Activated T-cell treated with anti-CD3 and anti-CD28 coated beads, Interleukin-2, amount 50 U/mL, for 24 hours (primary cell): ENCODE measurements around the gene ADGRV1.
"Not testable (repeated sequence)": the region's sequence is repeated elsewhere in the genome, so short reads cannot be mapped to it uniquely, and the experiment has no call there.

ENCODE experiments used
- DNase-seq: peaks from one replicate; pipeline ENCODE4 v3.0.0-alpha.2; 2020
- H3K27ac Mint-ChIP-seq: 2 replicates; pipeline ENCODE4 v1.8.0; 2020; ENCODE audit warnings: mild to moderate bottlenecking, mixed read lengths
- H3K27me3 Mint-ChIP-seq: 2 replicates; pipeline ENCODE4 v1.8.0; 2020; ENCODE audit warnings: mixed read lengths
- H3K36me3 Mint-ChIP-seq: 2 replicates; pipeline ENCODE4 v1.8.0; 2020; ENCODE audit warnings: low read depth, mixed read lengths
- H3K4me1 Mint-ChIP-seq: 2 replicates; pipeline ENCODE4 v1.8.0; 2020; ENCODE audit warnings: low read depth, mixed read lengths
- H3K4me3 Mint-ChIP-seq: 2 replicates; pipeline ENCODE4 v1.8.0; 2020; ENCODE audit warnings: mild to moderate bottlenecking, moderate library complexity, mixed read lengths
- H3K9me3 Mint-ChIP-seq: 2 replicates; pipeline ENCODE4 v1.8.0; 2020; ENCODE audit warnings: mixed read lengths

The ADGRV1 gene

DNA sequence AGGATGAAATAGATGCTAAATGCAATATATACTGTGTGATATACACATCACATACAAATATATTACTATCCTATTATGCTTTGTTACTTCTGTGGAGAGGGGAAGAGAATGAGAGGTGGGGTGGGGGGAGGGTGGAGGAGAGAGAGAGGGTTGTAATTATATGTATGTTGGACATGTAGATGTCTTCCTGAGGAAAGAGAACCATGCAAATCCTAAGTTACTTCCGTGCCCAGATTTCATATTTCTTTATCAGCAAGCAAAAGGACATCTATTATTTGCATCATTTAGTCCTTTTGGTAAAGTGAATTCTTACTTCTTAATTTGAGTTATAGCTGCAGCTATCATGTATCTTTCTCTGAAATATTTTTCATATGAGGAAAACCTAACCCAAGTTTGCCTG, 187.5 kb downstream of the ADGRV1 start:
- Mint-ChIP-seq H3K9me3 (no peaks in the 10 kb centered on the region), H3K36me3 (no peaks in the 10 kb centered on the region), H3K27ac (no peak overlapping the region), H3K27me3 (peaks cover 16% of the 10 kb centered on the region), H3K4me3 (no peak overlapping the region), H3K4me1 (no peaks in the 10 kb centered on the region)
- no peak for DNase-seq

- Mint-ChIP-seq H3K27me3 (peaks cover 13% of the 10 kb centered on the region), H3K27ac (no peak overlapping the region), H3K4me1 (no peaks in the 10 kb centered on the region), H3K9me3 (no peaks in the 10 kb centered on the region), H3K36me3 (no peaks in the 10 kb centered on the region), H3K4me3 (no peak overlapping the region)
- no peak for DNase-seq
Measured at GRCh38 chr5:90747175-90747574, 188.6 kb downstream of the ADGRV1 start.

- peaks cover 13% of the 10 kb centered on the region for H3K27me3 Mint-ChIP-seq
- H3K36me3 Mint-ChIP-seq, result no peaks in the 10 kb centered on the region
- no peaks in the 10 kb centered on the region for H3K4me1 Mint-ChIP-seq
- H3K4me3 Mint-ChIP-seq, result no peak overlapping the region
- no peak overlapping the region for H3K27ac Mint-ChIP-seq
- H3K9me3 Mint-ChIP-seq, result no peaks in the 10 kb centered on the region
- DNase-seq, result no peak
Measured at GRCh38 chr5:90747693-90748092, 189.1 kb downstream of the ADGRV1 start.

DNA sequence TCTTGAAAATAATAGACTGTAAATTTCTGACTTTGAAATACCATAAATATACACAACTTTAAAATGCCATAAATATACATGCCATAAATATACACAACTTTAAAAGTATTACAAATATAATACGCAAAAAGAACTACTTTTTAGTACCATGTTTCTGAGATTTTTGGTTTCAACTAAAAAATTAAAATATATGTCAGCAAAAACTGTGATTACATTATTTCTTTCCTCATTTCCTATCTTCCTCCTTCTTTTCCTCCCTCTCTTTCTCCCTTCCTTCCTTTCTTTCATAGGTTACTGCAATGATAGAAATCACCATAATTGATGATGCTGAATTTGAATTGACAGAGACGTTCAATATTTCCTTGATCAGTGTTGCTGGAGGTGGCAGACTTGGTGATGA, 200.5 kb downstream of the ADGRV1 start:
- Mint-ChIP-seq H3K9me3 (no peaks in the 10 kb centered on the region), H3K27me3 (peaks cover 8% of the 10 kb centered on the region), H3K4me3 (no peak overlapping the region), H3K4me1 (no peaks in the 10 kb centered on the region), H3K36me3 (no peaks in the 10 kb centered on the region), H3K27ac (no peak overlapping the region)
- no peak for DNase-seq

- Mint-ChIP-seq H3K27me3 (peaks cover 33% of the 10 kb centered on the region), H3K4me1 (no peaks in the 10 kb centered on the region), H3K36me3 (no peaks in the 10 kb centered on the region), H3K27ac (no peak overlapping the region), H3K9me3 (peaks cover 3% of the 10 kb centered on the region), H3K4me3 (no peak overlapping the region)
- no peak for DNase-seq
Measured at GRCh38 chr5:90767710-90768109, 209.1 kb downstream of the ADGRV1 start.

- H3K27me3 Mint-ChIP-seq, result peaks cover 30% of the 10 kb centered on the region
- not testable (repeated sequence) for H3K36me3 Mint-ChIP-seq, H3K4me1 Mint-ChIP-seq, DNase-seq, H3K9me3 Mint-ChIP-seq, H3K4me3 Mint-ChIP-seq, H3K27ac Mint-ChIP-seq
Measured at GRCh38 chr5:90770006-90770541, 211.5 kb downstream of the ADGRV1 start.

DNA sequence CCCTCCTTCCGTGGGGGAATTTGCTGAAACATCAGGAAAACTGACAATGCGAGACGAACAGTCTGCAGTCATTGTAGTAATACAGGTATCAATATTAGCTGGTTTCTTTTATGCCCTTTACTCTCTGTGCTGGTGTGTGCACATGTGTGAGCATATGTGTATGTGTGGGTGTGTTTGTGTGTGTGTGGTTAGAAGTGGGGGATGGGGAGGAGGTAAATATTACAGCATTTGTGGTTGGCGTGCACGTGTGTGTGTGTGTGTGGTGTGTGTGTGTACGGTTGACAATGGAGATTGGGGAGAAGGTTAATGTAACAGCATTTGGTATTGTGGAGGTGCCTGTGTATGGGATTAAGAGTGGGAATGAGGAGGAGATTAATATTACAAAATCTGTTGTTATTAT, 219.4 kb downstream of the ADGRV1 start:
- Mint-ChIP-seq H3K4me3 (no peak overlapping the region), H3K27ac (no peak overlapping the region), H3K9me3 (no peaks in the 10 kb centered on the region), H3K4me1 (no peaks in the 10 kb centered on the region), H3K36me3 (no peaks in the 10 kb centered on the region), H3K27me3 (peaks cover 10% of the 10 kb centered on the region)
- DNase-seq, result no peak

GRCh38 chr5:90783460-90784333, 225.1 kb downstream of the ADGRV1 start:
- Mint-ChIP-seq H3K4me1 (no peaks in the 10 kb centered on the region), H3K36me3 (no peaks in the 10 kb centered on the region), H3K27ac (no peak overlapping the region), H3K4me3 (no peak overlapping the region), H3K9me3 (no peaks in the 10 kb centered on the region), H3K27me3 (peaks cover 21% of the 10 kb centered on the region)
- DNase-seq, result peak; percentile 65

DNA sequence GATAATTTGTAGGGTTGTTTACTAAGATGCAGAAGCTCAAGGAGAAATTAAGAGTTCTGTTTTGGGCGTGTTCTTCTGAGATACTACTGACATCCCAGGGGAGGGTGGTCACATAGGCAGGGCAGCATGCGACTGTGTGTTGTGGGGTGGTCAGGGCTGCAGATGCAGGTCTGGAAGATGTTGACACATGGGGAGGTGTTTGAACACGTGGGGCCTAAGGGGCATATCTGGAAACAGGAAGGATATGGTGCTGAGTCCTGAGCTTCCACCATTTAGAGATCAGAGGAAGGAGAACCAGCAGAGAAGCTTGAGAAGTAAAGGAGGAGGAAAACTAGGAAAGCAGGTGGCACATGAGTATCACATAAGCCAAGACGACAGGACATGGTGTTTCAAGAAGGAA, 228.2 kb downstream of the ADGRV1 start:
- no peak for DNase-seq
- Mint-ChIP-seq H3K27me3 (peaks cover 23% of the 10 kb centered on the region), H3K4me1 (no peaks in the 10 kb centered on the region), H3K4me3 (no peak overlapping the region), H3K36me3 (no peaks in the 10 kb centered on the region), H3K27ac (no peak overlapping the region), H3K9me3 (no peaks in the 10 kb centered on the region)

- Mint-ChIP-seq H3K27ac (no peak overlapping the region), H3K36me3 (no peaks in the 10 kb centered on the region), H3K9me3 (peaks cover 10% of the 10 kb centered on the region), H3K4me3 (no peak overlapping the region), H3K27me3 (peaks cover 17% of the 10 kb centered on the region), H3K4me1 (no peaks in the 10 kb centered on the region)
- DNase-seq, result no peak
Measured at GRCh38 chr5:90792725-90793124, 234.1 kb downstream of the ADGRV1 start.

DNA sequence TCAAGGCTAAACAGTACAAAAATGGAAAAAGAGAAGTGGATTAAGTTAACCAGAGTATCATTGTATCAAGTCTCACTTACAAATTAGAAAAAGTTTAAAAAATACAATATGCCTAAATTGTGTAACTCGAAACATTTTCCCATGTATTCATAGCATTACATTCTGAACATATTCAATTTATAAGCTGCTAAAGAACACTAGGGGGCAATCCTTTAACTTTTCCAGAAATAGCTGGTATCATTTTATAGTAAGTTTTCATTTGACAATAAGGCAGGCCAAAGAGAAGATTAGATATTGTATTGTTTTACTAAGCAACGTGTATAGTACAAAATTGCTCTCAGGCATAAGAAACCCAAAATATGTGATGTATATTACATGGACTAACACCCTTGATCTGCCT, 234.6 kb downstream of the ADGRV1 start:
- DNase-seq, result no peak
- peaks cover 17% of the 10 kb centered on the region for H3K27me3 Mint-ChIP-seq
- H3K27ac Mint-ChIP-seq, result no peak overlapping the region
- no peaks in the 10 kb centered on the region for H3K4me1 Mint-ChIP-seq
- no peaks in the 10 kb centered on the region for H3K36me3 Mint-ChIP-seq
- peaks cover 10% of the 10 kb centered on the region for H3K9me3 Mint-ChIP-seq
- no peak overlapping the region for H3K4me3 Mint-ChIP-seq

DNA sequence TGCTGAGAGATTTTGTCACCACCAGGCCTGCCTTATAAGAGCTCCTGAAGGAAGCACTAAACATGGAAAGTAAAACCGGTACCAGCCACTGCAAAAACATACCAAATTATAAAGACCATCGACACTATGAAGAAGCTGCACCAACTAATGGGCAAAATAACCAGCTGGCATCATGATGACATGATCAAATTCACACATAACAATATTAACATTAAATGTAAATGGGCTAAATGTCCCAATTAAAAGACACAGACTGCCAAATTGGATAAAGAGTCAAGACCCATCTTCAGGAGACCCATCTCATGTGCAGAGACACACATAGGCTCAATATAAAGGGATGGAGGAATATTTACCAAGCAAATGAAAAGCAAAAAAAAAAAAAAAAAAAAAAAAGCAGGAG, 238.3 kb downstream of the ADGRV1 start:
- H3K4me1 Mint-ChIP-seq, H3K4me3 Mint-ChIP-seq, DNase-seq, H3K27ac Mint-ChIP-seq, H3K36me3 Mint-ChIP-seq: not testable (repeated sequence)
- Mint-ChIP-seq H3K27me3 (peaks cover 10% of the 10 kb centered on the region), H3K9me3 (peaks cover 20% of the 10 kb centered on the region)

DNA sequence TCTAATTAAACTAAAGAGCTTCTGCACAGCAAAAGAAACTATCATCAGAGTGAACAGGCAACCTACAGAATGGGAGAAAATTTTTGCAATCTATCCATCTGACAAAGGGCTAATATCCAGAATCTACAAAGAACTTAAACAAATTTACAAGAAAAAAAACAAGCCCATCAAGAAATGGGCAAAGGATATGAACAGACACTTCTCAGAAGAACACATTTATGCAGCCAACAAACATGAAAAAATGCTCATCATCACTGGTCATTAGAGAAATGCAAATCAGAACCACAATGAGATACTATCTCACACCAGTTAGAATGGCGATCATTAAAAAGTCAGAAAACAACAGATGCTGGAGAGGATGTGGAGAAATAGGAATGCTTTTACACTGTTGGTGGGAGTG, 241.5 kb downstream of the ADGRV1 start:
- not testable (repeated sequence) for DNase-seq, H3K27me3 Mint-ChIP-seq, H3K4me3 Mint-ChIP-seq, H3K27ac Mint-ChIP-seq, H3K4me1 Mint-ChIP-seq, H3K36me3 Mint-ChIP-seq
- peaks cover 20% of the 10 kb centered on the region for H3K9me3 Mint-ChIP-seq

GRCh38 chr5:90800515-90800914, 241.9 kb downstream of the ADGRV1 start:
- H3K36me3 Mint-ChIP-seq, H3K27me3 Mint-ChIP-seq, H3K27ac Mint-ChIP-seq, H3K4me3 Mint-ChIP-seq, DNase-seq, H3K4me1 Mint-ChIP-seq: not testable (repeated sequence)
- peaks cover 20% of the 10 kb centered on the region for H3K9me3 Mint-ChIP-seq

GRCh38 chr5:90802474-90803317, 244.1 kb downstream of the ADGRV1 start:
- H3K4me3 Mint-ChIP-seq, result no peak overlapping the region
- H3K36me3 Mint-ChIP-seq, result no peaks in the 10 kb centered on the region
- H3K9me3 Mint-ChIP-seq, result peaks cover 10% of the 10 kb centered on the region
- H3K27me3 Mint-ChIP-seq, result no peaks in the 10 kb centered on the region
- DNase-seq, result no peak
- H3K4me1 Mint-ChIP-seq, result no peaks in the 10 kb centered on the region
- H3K27ac Mint-ChIP-seq, result no peak overlapping the region
